HCT116 (cell line): ENCODE measurements around the gene STK40.

Source experiments
- CEBPB ChIP-seq: IDR thresholded peaks from 2 replicates; pipeline ENCODE4 v1.6.1; 2012; ENCODE audit warnings: low read depth
- CTCF ChIP-seq, 3 experiments: fragments of 200-600 bp in 1 of 3; sonication (generic) in 1 of 3; IDR thresholded peaks in 2 of 3; conservative IDR thresholded peaks in 1 of 3; 2 replicates each; pipeline ENCODE4 v1.5.1; 2012 to 2017; ENCODE audit warnings: low read depth in 2 of 3, low read length in 2 of 3, antibody characterized with exemption in 1 of 3, borderline replicate concordance in 1 of 3, control low read depth in 1 of 3, mild to moderate bottlenecking in 1 of 3, mixed read lengths in 1 of 3, mixed run types in 1 of 3, moderate library complexity in 1 of 3; ENCODE audit not compliant: insufficient read depth in 1 of 3
- EZH2 ChIP-seq: fragments of 200-600 bp; sonication (generic); IDR thresholded peaks from 2 replicates; pipeline ENCODE4 v1.6.1; 2017; ENCODE audit warnings: antibody characterized with exemption, mixed run types
- EZH2phosphoT487 ChIP-seq: fragments of 200-600 bp; IDR thresholded peaks from 2 replicates; pipeline ENCODE4 v1.6.1; 2018; ENCODE audit warnings: antibody characterized with exemption, borderline replicate concordance
- POLR2A ChIP-seq: IDR thresholded peaks from 2 replicates; pipeline ENCODE4 v1.7.0; 2011; ENCODE audit warnings: borderline replicate concordance; ENCODE audit not compliant: insufficient read depth, insufficient read length; ENCODE audit errors: extremely low read depth
- POLR2AphosphoS5 ChIP-seq: IDR thresholded peaks from 2 replicates; pipeline ENCODE4 v1.6.1; 2011; ENCODE audit warnings: mild to moderate bottlenecking, low read depth, low read length, moderate library complexity
- REST ChIP-seq: IDR thresholded peaks from 2 replicates; pipeline ENCODE4 v1.6.1; 2012; ENCODE audit warnings: low read depth
- SRF ChIP-seq: IDR thresholded peaks from 2 replicates; pipeline ENCODE4 v1.6.1; 2012; ENCODE audit warnings: low read depth
- TCF7L2 ChIP-seq: IDR thresholded peaks from 2 replicates; pipeline ENCODE4 v1.7.0; 2011; ENCODE audit warnings: borderline replicate concordance, inconsistent platforms; ENCODE audit not compliant: insufficient read depth, insufficient read length; ENCODE audit errors: extremely low read depth
- ZNF274 ChIP-seq: fragments of 200-500 bp; sonication (Bioruptor generic); IDR thresholded peaks from 2 replicates; pipeline ENCODE4 v1.6.1; 2014; ENCODE audit warnings: mild to moderate bottlenecking, low read depth, low read length, inconsistent platforms
- TF ChIP-seq, protein P1 (sequence below): IDR thresholded peaks from 2 replicates; pipeline ENCODE4 v1.6.1; 2012

- no peak for TF ChIP-seq CEBPB
- TF ChIP-seq CTCF (IDR thresholded peaks at IDR 0.05 in 2 of 3, conservative IDR thresholded peaks at IDR 0.05 in 1 of 3; ENCODE audit: borderline replicate concordance in 1 of 3, insufficient read depth in 1 of 3, low read depth in 2 of 3, low read length in 2 of 3) = no peak
- TF ChIP-seq REST = no peak
- no peak for TF ChIP-seq EZH2phosphoT487
- no peak for TF ChIP-seq EZH2
- TF ChIP-seq SRF = no peak
- no peak for TF ChIP-seq POLR2A
- TF ChIP-seq ZNF274 = no peak
- TF ChIP-seq, protein P1, sequence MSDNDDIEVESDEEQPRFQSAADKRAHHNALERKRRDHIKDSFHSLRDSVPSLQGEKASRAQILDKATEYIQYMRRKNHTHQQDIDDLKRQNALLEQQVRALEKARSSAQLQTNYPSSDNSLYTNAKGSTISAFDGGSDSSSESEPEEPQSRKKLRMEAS = no peak
- TF ChIP-seq POLR2AphosphoS5 = no peak
- no peak for TF ChIP-seq TCF7L2
Observed at GRCh38 chr1:36327421-36328087, 58.2 kb downstream of the STK40 start.
